Measurements from ENCODE around the gene MECR. TPM values are rescaled to one million over a fixed set of nuclear protein-coding genes. Genes with fewer than 3 reads are reported as not detected.
A peak's percentile ranks its signal among the peaks of the same experiment; 100 is the strongest.

Gene MECR, protein sequence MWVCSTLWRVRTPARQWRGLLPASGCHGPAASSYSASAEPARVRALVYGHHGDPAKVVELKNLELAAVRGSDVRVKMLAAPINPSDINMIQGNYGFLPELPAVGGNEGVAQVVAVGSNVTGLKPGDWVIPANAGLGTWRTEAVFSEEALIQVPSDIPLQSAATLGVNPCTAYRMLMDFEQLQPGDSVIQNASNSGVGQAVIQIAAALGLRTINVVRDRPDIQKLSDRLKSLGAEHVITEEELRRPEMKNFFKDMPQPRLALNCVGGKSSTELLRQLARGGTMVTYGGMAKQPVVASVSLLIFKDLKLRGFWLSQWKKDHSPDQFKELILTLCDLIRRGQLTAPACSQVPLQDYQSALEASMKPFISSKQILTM
- polyA plus RNA-seq (2012; ENCODE audit: insufficient read length, low read depth) = 33.4 TPM

GRCh38 chr1:29230553-29231378 is at the start of gene MECR:
MECR (minus strand) TSS chr1:29230934; CDS start chr1:29230906, 28 bp downstream.
- peak; percentile 88 for TF ChIP-seq POLR2AphosphoS5 (IDR thresholded peaks at IDR 0.05; ENCODE audit: low read depth, low read length)
- TF ChIP-seq, protein P1, sequence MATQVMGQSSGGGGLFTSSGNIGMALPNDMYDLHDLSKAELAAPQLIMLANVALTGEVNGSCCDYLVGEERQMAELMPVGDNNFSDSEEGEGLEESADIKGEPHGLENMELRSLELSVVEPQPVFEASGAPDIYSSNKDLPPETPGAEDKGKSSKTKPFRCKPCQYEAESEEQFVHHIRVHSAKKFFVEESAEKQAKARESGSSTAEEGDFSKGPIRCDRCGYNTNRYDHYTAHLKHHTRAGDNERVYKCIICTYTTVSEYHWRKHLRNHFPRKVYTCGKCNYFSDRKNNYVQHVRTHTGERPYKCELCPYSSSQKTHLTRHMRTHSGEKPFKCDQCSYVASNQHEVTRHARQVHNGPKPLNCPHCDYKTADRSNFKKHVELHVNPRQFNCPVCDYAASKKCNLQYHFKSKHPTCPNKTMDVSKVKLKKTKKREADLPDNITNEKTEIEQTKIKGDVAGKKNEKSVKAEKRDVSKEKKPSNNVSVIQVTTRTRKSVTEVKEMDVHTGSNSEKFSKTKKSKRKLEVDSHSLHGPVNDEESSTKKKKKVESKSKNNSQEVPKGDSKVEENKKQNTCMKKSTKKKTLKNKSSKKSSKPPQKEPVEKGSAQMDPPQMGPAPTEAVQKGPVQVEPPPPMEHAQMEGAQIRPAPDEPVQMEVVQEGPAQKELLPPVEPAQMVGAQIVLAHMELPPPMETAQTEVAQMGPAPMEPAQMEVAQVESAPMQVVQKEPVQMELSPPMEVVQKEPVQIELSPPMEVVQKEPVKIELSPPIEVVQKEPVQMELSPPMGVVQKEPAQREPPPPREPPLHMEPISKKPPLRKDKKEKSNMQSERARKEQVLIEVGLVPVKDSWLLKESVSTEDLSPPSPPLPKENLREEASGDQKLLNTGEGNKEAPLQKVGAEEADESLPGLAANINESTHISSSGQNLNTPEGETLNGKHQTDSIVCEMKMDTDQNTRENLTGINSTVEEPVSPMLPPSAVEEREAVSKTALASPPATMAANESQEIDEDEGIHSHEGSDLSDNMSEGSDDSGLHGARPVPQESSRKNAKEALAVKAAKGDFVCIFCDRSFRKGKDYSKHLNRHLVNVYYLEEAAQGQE (IDR thresholded peaks at IDR 0.05; ENCODE audit: insufficient read depth in 1 of 2, low read depth in 2 of 2, low read length in 2 of 2) = no peak
- TF ChIP-seq SIN3A (IDR thresholded peaks at IDR 0.05; ENCODE audit: borderline replicate concordance, insufficient read depth, low read length) = peak; percentile 89; the same call in 1 of the 2 replicates
- TF ChIP-seq TAF1 (IDR thresholded peaks at IDR 0.05; ENCODE audit: borderline replicate concordance, insufficient read depth, low read length) = no peak

GRCh38 chr1:29279951-29280391 is 49.2 kb upstream of the MECR start:
- TF ChIP-seq SIN3A (IDR thresholded peaks at IDR 0.05; ENCODE audit: borderline replicate concordance, insufficient read depth, low read length) = no peak
- no peak for TF ChIP-seq POLR2AphosphoS5 (IDR thresholded peaks at IDR 0.05; ENCODE audit: low read depth, low read length)

DNA sequence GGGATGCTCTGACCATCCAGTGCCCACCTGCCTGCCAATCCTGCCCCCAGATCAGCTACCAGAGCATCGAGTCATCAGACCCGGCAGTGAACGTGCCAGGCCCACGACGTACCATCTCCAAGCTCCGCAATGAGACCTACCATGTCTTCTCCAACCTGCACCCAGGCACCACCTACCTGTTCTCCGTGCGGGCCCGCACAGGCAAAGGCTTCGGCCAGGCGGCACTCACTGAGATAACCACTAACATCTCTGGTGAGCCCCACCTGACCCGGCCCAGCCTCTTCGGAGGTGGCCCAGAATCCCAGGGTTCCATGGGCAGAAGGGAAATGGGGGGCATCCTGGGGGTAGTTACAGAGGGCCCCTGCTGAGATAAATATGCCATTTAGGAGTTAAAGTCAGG is 48.7 kb upstream of the MECR start:
- TF ChIP-seq TAF1 (IDR thresholded peaks at IDR 0.05; ENCODE audit: borderline replicate concordance, insufficient read depth, low read length) (no peak), SIN3A (IDR thresholded peaks at IDR 0.05; ENCODE audit: borderline replicate concordance, insufficient read depth, low read length) (no peak), POLR2AphosphoS5 (IDR thresholded peaks at IDR 0.05; ENCODE audit: low read depth, low read length) (no peak), FOXP2 (optimal IDR thresholded peaks at IDR 0.05; ENCODE audit: borderline replicate concordance, extremely low read depth, extremely low read length, insufficient read depth) (no peak)
- TF ChIP-seq, protein P1 (IDR thresholded peaks at IDR 0.05; ENCODE audit: insufficient read depth in 1 of 2, low read depth in 2 of 2, low read length in 2 of 2) = no peak

DNA sequence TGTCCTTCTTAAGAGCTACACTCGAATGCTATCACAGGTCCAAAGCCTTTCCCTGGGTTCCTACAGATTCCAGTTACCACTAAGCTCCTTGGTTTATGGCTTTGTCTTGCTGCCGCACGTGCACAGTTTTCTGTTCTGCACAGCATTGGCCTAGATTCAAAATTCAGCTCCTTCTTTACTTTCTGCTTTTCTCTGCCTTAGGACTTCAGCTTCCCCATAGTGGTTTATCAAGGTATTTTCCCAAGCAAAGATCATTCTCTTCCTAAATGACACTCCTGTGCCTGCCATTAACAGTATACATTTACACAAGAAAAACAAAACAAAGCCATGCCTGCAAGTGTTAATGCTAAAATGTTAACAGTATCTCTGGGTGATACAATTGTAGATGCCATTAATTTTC is 47.4 kb upstream of the MECR start:
- TF ChIP-seq TAF1 (IDR thresholded peaks at IDR 0.05; ENCODE audit: borderline replicate concordance, insufficient read depth, low read length) (no peak), POLR2AphosphoS5 (IDR thresholded peaks at IDR 0.05; ENCODE audit: low read depth, low read length) (no peak), SIN3A (IDR thresholded peaks at IDR 0.05; ENCODE audit: borderline replicate concordance, insufficient read depth, low read length) (no peak), FOXP2 (optimal IDR thresholded peaks at IDR 0.05; ENCODE audit: borderline replicate concordance, extremely low read depth, extremely low read length, insufficient read depth) (no peak)
- TF ChIP-seq, protein P1 (IDR thresholded peaks at IDR 0.05; ENCODE audit: insufficient read depth in 1 of 2, low read depth in 2 of 2, low read length in 2 of 2) = no peak

DNA sequence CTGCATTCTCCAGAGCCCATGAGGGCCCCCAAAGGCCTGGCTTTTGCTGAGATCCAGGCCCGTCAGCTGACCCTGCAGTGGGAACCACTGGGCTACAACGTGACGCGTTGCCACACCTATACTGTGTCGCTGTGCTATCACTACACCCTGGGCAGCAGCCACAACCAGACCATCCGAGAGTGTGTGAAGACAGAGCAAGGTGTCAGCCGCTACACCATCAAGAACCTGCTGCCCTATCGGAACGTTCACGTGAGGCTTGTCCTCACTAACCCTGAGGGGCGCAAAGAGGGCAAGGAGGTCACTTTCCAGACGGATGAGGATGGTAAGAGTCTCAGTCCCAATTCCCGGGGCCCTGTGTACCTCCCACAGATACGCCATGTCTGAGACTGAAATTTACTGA is 44.7 kb upstream of the MECR start:
- TF ChIP-seq TAF1 (IDR thresholded peaks at IDR 0.05; ENCODE audit: borderline replicate concordance, insufficient read depth, low read length) (no peak), SIN3A (IDR thresholded peaks at IDR 0.05; ENCODE audit: borderline replicate concordance, insufficient read depth, low read length) (no peak), FOXP2 (optimal IDR thresholded peaks at IDR 0.05; ENCODE audit: borderline replicate concordance, extremely low read depth, extremely low read length, insufficient read depth) (no peak), POLR2AphosphoS5 (IDR thresholded peaks at IDR 0.05; ENCODE audit: low read depth, low read length) (no peak)
- TF ChIP-seq, protein P1 (IDR thresholded peaks at IDR 0.05; ENCODE audit: insufficient read depth in 1 of 2, low read depth in 2 of 2, low read length in 2 of 2) = no peak

Measured in PFSK-1 (cell line).